Muscle of back (tissue), 11 donors: ENCODE measurements around the gene TTYH2. TPM values are rescaled to one million over a fixed set of nuclear protein-coding genes. Genes with fewer than 3 reads are reported as not detected.

Source experiments
- DNase-seq, 3 donors: peaks; one replicate each; pipeline versions ENCODE4 v3.0.0 to v3.0.0-alpha.2; 2013
- polyA plus RNA-seq, 10 donors: library from polyadenylated mRNA; unstranded; fragments of 120-200 nt; gene quantifications; one replicate each; pipeline ENCODE4 v1.2.1, GENCODE V29; 2013; ENCODE audit not compliant: insufficient read length in 10 of 10

The TTYH2 gene
- polyA plus RNA-seq, 10 donors, result 48.7 to 98.6 (median 61.7) TPM

GRCh38 chr17:74212209-74212912 lies 1.0 kb upstream of the TTYH2 start:
- DNase-seq, result peak in 2 of 3 donors; percentile 29 to 73

GRCh38 chr17:74213861-74214391 lies 555 bp downstream of the TTYH2 start:
- peak in 2 of 3 donors; percentile 57 to 74 for DNase-seq

DNA sequence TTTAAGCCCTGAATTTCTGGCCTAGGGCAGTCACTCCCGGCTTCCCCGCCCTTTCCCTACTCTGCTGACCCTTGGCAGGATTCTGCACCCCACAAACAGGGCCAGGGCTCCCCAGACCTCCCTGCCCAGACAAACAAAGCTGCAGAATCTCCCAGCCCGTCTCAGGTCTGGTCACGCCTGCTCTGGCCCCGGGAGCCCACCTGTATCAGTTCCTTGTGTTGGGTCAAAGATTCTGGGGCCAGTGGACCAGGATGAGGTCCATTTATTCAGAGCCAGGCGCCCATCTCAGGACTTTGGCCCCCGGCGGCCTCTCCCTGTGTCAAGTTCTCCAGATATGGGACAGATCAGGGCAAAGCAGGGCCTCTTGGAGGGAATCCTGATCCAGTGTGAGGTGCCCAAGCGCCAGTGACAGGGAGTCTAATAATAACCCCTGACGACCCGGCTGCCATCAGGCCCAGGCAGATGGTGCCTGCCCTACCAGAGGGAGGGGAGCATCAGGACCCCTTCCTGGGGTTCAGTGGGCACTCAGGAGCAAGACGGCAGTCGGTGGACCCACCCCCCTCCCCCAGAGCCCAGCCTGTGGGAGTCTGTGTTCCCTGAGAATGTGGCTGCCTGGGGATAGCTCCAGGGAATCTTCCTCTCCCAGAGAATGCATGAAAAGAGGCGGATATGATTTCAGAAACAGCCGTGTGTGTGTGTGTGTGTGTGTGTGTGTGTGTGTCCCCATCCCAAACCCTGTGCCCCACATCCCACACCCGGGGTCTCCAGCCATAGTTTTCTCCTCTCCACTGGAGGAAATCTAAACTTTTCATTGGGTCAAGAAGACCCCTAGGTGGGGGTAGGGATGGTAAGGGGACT lies 1.3 kb downstream of the TTYH2 start:
- peak in 1 of 3 donors; percentile 58 for DNase-seq

DNA sequence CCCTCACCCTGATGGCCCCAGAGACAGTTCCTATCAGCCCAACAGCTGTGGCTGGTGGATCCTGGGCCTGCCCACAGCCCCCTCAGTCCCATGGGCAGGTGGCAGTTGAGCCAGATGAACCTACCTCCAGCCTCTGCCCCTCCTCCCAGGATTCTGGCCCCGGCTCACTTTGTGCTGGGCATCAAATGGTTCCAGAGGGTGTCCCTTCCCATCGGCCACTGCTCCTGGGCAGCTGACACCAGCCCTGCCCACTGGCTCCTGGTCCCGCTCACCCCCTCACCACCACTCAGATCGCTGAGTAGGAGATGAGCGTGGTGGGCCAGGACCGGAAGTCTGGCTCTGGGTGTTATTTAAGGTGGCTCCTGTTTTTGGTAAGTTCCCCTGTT lies 2.0 kb downstream of the TTYH2 start:
- peak in 1 of 3 donors; percentile 48 for DNase-seq

DNA sequence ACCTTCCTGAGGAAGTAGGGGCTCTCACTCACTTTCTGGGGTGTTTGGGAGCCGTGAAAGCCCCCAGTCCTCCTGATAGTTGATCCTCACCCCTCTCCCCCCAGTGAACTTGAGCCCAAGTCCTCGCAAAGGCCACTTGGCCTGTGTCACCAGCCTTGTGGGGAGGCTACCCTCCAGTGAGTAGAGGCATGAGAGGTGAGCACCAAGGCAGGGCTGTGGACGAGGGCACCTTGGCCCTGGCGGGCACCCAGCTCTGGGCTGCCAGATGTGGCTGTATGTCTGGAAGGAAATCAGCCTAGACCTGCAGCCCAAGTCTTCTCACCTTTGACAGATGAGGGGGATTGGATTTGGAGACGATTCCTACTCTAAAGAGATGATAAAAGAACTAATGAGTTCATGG lies 3.1 kb downstream of the TTYH2 start:
- no peak for DNase-seq

GRCh38 chr17:74217037-74217730 lies 3.8 kb downstream of the TTYH2 start:
- DNase-seq, result peak in 1 of 3 donors; percentile 60

DNA sequence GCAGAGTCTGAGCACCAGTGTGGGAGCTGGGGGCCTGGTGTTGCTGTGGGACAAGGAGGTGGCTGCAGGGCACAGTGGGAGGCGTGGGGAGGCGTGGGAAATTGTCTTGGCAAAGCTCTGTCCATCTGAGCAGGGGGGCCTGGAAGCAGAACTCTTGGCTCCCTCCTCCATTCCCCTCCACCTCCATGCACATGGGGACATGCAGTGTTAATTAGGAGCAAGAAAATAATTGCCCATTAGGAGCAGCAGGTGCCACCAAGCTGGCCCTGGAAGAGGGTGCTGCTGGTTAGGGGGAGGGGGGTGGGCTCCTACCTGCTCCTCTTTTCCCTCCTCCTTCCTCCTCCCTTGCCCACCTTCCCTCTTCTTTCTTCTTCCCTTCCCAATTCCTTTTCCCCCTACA lies 4.5 kb downstream of the TTYH2 start:
- DNase-seq, result no peak

DNA sequence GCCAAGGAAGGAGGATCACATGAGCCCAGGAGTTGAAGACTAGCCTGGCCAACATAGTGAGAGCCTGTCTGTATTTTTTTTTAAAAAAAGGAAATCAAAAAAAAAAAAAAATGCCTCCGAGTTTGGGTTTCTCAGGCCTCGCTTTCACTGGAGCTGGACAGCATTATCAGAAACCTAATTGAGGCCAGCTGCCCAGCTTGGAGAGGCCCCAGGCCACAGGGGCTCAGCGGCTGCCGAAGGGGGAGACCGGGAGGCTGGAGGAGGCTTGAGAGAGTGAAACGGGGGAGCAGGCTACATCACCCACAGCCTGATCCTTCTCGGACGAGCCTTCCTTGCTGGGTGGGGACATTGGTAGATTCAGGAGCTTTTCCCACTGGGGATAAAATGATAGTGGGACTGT lies 5.1 kb downstream of the TTYH2 start:
- DNase-seq, result peak in 2 of 3 donors; percentile 70 to 87

GRCh38 chr17:74219576-74220133 lies 6.3 kb downstream of the TTYH2 start:
- DNase-seq, result no peak

GRCh38 chr17:74220219-74220618 lies 6.8 kb downstream of the TTYH2 start:
- no peak for DNase-seq

GRCh38 chr17:74220946-74221818 lies 7.8 kb downstream of the TTYH2 start:
- no peak for DNase-seq

GRCh38 chr17:74222399-74222798 lies 9.0 kb downstream of the TTYH2 start:
- DNase-seq, result no peak

- DNase-seq, result no peak
These were observed 10.5 kb downstream of the TTYH2 start for GRCh38 chr17:74223901-74224300.

DNA sequence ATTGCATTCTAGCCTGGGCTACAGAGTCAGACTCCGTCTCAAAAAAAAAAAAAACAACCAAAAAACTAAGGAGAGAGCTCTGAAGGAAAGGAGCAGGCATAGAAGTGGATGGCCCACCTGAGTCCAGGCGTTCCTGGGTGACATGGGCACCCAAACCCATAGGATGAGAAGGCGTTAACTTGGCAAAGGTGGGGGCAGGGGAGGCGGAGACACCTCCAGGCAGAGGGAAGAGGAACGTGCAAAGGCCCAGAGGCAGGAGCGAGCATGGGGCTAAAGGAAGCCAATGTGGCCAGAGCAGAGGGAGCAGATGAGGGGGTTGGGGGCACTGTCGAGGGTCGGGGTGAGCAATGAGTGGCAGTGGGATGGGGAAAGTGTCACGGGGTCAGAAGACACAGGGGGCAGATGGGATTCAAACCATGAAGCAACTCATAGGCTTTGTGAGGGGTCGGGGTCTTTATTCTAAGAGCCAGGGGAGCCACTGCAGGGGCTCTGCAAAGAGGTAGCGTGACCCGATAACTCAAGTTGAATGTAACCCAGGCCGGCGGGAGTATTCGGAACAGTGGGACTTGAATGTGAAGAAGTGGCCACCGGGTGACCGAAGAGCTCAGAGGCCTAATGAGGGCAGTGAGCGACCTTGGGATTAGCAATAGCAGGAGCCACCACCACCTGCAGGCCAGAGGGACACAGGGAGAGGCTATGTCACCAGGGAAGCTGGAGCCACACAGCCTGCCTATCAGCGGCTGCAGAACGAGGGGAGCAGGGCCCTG lies 11.8 kb downstream of the TTYH2 start:
- DNase-seq, result no peak

DNA sequence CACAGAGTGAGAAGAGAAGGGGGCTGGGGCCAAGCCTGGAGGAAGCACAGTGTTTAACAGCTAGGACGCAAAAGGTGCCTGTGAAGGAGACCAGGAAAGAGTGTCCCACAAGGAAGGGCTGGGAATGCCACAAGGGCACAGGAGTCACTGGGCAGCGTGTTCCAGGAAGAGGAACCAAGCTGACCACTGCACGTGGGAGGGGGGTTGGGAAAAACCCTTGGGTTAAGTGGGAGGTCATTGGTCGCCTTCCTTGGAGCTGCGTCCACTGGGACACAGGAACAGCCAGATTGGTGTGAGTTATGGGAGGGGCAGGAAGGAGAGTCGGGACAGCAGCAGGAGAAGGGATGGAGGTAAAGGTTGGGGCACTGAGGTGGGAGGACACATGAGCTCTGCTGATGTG lies 12.9 kb downstream of the TTYH2 start:
- no peak for DNase-seq

- no peak for DNase-seq
These were observed 14.1 kb downstream of the TTYH2 start for GRCh38 chr17:74227271-74228080.

GRCh38 chr17:74228306-74228978 lies 15.1 kb downstream of the TTYH2 start:
- peak in 1 of 3 donors; percentile 45 for DNase-seq

GRCh38 chr17:74230896-74231295 lies 17.5 kb downstream of the TTYH2 start:
- DNase-seq, result no peak
